ENCODE results near the gene MAML3.

MAML3 gene

DNA sequence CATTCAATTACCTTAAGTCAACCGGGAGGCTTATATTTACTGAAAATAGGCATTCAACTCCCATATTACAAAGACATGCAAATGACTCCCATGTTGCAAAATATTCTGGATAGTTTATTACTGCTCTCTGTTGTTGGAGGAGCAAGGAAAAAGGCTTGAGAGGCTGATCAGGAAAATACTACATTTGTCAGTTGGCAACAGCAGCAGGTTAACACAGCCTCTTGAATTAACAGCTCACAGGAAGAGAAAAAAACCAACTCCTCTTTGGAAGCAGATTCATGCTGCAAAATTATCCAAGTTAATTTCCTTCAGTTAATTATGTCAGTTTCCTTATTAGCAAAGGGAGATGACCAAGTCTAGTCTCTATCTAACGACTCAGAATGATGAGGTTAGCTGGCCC lies 238.9 kb downstream of the MAML3 start:
- DNase-seq: no peak

DNA sequence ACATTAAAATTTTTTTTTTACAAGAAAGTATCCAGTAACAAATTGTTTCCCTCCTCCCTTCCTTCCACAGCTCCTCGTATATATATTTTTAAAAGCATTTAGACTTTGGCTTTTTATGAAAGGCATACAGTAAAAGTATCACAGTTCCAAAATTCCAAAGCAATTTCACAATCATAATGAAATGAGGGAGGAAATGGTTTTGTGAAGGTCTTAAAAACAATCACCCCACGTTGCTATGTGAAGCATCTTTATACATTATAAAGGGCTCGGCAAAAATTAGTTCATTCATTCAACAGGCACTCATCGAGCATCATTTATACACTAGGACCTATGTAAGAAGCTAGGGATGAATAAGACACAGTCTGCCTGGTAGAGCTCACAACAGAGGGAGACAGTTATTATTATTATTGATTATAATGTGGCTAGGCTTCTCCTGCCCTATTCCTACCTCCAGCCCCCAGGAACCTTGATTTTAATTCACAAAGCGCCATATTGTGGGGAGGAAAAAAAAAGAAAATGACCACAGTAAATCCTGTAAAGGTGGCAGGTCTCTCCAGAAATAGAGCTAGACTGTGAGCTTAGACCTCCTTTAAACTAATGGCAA lies 239.9 kb downstream of the MAML3 start:
- DNase-seq: no peak

DNA sequence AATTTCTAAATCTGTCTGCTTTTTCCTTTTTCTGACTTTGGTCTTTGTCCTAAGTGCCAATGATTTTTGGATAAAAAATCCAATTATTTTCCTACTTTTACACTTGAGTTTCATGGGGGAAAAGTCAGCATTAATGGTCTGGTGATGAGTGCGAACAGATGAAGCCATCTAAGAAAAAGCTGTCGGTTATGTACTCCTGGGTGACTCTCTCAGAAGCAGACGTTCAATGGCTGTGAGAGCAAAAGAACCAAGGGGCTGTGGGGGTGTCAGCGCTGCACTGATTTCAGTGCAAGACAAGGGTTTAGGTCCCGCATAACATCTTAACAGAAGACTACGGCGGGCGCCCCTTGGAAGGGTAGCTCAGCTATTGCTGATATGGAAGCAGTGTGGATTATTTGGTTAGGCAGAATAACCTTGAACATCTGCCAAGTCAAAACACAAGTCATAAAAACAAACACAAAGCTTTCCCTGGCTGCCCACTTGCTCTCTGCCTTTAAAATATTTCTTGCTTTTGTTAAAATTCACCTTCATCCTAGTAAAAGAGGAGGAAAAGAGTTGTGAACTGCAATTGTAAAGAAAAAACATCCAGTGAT lies 240.5 kb downstream of the MAML3 start:
- DNase-seq: no peak

DNA sequence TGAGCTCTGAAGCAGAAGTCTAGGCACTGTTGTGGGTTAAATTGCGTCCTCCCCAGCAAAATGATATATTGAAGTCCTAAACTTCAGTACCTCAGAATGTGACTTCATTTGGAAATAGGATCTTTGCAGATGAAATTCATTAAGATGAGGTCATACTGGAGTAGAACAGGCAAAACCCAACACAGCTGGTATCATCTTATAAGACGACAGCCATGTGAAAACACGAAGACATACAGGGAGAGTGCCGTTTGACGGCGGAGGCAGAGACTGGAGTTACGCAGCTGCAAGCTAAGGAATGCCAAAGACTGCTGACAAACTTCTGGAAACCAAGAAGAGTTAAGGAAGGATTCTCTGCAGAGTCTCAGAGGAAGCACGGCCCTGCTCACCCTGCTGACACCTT lies 241.5 kb downstream of the MAML3 start:
- DNase-seq: no peak

DNA sequence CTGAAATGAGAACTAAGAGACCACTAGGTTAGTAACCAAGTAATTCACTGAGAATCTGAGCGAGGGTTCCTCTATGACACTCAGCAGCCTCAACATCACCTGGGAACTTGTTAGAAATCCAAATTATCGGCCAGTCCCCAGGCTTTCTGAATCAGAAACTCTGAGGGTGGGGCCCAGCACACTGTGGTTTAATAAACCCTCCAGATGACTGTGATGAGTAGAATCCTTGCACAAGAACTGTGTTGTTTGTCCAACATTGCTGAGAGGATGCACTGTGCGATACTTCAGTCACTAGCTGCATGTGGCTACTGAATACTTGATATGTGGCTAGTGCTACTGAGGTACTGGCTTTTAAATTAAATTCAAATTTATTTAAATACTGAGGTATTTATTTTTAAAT lies 243.9 kb downstream of the MAML3 start:
- no peak for DNase-seq

DNA sequence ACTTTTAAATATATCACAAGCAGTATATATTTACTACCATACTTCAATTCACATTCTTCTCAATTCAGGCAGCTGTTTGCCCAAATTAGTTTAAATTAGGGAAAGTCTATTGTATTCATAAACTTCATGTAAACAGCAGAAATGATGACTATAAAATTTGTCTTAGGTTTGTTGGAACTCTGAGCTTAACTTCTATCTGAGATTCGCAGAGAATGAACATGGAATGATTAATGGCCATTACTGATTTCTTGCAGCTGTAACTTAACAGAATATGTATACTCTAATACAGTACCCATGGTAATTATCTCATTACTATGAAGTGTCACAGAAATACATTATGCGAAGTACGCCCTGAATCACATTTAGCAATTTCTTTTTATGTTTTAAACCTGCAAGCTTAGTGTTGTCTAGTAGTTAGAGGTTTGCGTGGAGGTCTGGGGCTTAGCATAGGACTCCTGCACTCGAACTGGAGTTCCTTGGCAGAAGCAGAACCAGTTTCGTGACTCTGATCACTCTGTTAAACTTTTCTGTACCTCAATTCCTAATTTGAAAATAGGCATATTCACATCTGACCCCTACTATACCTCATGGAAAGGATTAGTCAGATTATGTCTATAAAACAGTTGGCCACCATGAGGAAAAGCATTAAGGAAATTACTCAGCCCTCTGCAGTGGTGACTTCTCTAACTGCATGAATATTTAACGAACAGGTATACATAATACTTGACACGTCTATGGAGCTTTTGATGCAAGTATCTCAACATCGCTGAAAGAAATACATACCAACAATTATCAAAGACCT lies 245.1 kb downstream of the MAML3 start:
- DNase-seq: no peak

DNA sequence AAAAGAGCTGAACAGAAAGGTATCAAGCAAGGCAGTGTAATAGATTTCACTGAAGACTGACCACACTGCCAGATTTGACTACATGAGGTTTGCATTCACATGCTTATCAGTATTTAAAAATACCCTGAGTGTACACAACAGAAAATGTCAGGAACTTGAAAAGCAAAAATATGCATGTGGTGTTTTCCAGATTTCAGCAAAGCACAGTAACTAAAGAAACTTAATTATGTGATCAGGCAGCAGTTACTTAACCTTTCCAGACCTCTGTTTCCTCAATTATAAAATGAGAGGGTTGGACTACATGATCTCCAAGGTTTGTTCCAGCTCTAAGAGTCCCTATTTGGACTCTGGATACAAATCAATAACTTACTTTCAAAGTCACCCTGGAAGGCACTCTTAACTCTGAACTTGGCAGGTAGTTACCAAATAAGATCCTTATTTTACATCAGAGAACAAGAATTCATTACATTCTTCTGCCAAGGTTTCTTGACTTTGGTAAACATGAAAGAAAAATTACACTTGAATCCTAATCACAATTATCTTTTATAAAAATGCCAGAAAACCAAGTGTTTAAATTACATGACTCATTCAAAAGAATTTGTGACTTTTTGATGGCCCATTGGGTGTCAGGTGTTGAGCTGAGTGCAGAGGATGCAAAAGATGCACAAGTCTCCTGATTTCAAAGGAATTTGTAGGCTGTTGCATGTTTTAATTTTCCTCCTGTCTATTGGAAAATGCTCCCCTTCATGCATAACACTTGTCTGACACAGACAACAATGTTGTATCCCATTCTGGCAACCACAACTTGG lies 246.8 kb downstream of the MAML3 start:
- DNase-seq: no peak

DNA sequence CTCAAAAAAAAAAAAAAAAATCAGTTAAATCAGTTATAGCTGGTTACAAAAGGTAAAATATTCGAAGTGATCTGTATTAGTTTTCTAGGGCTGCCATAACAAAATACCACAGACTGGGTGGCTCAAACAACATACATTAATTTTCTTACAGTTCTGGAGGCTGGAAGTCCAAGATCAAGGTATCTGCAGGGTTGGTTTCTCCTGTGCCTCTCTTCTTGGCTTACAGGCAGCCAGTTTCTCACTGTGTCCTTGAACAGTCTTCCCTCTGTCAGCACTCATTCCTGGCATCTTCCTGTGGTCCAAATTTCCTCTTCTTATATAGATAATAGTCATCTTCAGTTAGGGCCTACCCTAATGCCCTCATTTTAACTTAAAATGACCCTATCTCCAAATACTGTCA lies 248.5 kb downstream of the MAML3 start:
- no peak for DNase-seq

DNA sequence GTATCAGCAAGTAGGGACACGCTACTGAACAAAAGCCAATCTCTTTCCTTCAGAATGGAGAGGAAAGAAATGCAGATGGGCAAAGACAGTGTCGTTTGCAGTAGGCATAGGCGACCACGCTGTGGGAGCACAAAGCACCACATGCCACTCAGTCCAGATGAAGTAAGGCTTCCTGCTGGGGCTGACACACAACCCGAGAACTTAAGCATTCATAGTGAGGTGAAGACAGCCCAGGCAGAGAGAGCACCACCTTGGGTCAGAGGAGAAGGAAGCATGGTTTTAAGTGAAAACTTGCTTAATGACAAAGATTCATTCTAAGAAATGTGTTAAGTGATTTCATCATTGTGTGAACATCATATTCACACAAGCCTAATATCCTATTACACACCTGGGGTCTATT lies 249.6 kb downstream of the MAML3 start:
- DNase-seq: no peak

DNA sequence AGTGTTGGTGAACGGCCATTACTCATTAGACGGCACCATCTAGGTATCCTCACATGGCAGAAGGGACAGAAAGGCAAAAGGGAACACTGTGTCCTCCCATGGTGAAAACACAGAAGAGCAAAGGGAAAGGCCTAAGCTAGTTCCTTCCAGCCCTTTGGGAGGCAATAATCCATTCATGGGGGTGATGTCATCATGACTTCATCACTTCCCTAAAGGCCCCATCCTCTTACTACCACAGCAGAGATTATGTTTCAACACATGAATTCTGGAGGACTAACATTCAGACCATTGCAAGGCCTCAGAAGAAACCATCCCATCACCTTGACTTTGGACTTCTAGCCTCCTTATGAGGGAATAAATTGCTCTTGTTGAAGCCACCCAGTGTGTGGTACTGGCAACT lies 250.1 kb downstream of the MAML3 start:
- no peak for DNase-seq

DNA sequence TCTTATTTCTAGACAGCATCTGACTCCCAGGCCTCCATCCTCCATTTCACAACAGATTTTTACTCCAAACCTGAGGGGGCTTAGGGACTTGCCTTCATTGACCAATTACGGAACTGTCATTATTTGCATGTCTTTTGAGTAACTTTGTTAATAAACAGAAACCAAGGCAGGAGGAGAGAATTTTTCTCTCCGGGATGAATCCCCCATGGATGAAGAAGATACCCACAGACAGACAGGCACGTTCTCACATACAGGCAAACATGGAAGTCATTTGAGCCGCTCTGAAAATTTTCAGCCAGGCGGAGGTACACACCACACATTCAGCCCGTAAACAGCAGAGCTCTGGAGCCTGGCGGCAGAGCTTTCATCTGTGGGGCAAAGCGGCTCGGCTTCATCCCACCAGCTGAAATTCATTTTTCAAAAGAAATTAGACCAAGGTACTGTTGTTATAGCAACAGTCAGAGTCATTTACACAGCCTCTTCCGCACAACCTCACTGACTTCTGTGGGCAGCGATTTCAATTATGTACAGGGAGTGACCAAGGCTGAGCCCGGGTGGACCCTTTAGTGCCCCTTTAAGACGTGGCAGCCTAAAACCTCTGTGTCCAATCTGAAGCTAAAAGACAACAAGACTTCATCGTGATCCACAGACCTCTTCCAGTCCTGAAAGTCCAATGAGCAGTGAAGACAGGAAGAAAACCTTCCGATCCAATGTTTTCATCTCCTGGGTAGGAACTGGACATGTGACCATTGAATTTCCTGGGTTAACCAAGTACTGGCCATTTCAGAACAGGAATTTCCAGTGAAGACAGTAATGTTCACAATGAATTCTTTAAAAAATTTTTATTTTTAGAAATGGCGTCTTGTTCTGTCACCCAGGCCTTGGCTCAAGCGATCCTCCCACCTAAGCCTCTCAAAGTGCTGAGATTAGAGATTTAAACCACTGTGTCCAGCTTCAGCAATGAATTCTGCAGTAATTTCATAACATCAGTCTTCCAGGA lies 251.4 kb downstream of the MAML3 start:
- no peak for DNase-seq

DNA sequence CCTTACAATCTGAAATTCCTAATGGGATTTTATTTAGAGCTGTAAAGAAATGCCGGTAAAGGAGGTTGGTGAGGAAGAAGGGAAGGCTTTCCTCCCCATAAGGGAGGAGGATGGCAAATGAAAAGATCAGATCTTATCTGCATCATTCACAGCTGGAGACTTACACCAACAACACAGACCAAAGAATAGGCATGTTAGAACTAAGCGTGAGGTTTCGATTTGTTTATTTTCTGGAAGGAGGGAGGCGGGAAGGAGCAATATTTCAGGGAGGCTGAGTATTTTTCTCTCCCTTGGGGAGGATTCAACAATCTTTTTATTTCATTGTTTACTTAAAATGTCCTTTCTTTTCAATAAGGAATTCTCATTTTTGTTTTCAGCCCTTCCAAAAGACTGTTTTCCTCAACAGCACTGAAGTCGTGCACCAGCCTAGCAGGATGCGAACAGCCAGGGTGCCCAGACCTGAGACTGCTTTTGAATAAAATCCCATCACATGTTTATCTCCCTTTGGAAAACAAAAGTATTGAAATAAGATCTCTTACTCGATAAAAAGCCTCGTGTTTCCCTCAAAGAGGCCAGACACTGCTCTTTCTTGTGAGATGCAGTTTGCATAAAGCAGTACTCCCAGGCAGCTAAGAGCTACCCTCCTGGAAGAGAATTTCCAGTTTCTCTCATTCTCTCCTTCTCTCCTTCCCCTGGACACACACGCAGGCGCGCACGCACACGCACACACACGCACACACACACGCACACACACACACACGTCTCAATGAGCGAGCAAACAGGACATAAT lies 252.3 kb downstream of the MAML3 start:
- DNase-seq: no peak

DNA sequence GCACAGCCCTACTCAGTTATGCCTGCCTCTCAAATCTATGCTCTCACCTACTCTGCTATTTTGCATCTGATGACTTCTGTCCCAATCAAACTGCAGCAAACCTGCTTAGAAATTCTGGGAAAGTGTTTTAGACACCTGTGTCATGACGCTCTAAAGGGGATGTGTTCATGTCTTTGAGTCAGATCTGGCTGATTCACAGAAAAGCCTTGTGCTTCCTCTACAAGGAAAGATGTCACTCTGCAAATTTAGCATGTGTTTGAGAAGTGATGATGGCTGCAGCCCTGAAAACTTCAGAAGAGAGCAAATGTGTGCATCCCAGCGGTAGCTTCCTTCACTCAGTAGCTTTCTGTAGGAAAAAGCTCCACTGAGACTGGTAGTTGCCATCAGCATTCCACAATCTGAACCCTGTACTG lies 253.0 kb downstream of the MAML3 start:
- DNase-seq: no peak

DNA sequence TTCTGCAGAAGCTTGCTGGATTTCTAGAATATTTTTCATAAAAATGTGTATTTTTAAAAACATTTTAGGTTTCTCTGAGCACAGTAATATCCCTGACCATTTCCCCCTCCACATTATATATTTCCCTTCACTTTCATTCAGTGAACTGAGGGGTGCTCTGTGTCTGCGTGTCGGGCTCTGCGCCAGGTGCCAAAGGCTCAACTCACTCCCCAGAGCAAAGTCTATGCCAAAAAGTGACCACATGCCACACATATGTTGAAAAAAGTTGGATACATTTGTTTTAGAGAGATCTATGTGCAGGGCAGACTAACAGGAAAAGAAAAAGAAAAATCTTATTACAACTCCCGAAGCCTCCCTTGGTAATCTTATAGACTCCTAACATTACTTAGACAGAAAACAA lies 254.6 kb downstream of the MAML3 start:
- DNase-seq: no peak

DNA sequence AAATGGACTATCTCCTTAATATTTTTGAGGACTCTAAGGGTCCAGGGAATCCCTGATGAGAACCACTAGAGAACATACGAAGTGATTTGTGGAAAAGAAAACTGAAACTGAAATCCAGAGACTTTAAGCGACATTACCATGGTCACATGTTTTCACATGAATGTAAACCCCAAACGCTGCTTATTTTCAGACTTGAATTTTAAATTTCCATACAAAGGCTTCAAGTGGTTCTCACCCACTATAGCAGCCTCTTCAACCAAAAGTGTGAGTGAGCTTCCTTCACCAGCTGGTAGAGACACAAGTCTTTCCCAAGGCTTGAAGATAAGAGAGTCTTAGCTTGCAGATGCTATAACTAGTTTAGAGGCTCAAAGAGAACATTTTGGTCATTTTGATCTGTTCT lies 255.7 kb downstream of the MAML3 start:
- no peak for DNase-seq

DNA sequence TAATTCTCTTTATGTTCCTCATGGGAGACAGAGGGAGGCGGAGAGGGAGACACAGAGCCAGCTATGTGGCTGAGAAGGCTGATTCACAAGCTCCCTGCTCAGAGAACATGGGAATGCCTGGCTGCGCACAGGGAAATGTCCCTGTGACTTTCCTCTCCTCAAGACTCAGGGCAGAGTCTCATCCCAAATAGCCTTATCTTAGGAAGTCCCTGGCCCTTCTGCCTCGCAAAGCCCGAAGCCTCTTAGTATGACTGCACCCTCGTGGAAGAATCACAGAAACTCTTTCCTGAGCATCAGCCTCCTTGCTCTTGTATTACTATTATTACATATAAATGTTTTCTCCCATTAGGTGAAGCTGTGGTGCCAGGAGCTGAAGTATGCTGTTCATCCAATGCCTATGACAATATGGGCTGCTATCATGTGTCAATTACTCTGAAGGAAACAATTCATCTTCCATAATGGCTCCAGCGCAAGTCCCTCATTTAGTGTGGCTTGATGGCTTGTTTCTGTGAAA lies 257.8 kb downstream of the MAML3 start:
- DNase-seq: no peak

DNA sequence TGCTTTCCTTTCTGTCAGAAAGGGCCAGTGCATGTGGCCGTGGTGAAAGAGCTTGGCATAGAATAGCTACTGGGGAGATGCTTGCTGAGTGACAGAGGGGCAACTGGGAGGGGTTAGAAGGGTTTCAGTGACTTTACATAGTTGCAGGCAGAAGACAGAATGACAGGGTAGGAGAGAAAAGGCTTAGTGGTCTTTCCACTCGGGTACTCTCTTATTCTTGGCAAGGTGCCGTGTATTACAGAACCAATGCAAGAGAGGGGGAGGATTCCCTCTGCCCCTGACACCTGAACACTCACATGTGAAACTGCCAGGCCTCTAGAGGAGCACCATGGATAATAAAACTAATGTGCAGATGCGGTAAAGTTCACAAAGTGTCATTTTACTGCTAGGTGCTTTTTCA lies 260.2 kb downstream of the MAML3 start:
- DNase-seq: no peak

DNA sequence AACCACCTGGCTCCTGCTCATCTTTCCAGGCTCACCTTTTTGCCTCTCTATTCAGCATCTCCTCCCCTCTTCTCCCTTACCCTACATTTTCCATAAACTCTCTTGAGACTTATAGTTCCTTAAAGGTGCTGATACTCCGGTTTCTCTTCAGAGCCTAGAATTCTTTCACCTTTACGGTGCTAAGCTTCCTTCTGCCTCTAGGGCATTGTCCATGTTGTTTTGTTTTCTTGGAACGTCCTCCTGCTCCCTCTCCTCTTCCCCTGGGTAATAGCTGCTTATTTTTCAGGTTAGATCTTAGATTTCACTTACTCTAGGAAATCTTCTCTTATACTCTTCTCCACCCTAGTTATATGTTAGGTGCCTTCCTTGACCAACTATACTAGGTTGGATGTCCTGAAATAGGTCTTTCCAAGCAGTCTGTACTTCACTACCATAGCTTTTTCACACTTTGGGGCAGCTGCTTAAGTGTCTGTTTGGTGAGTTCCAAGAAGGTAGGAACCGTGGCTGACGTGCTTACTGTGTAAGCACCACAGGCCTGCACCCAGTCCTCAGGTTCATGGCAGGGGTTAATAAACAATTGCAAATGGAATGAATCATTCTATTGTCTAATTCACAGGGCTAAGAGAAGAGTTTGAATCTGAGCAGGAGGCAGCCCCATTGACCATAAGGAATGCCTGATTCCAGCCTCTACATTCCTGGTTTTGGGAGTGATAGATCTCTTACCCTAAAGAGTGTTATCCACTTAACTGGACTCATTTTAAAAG lies 260.8 kb downstream of the MAML3 start:
- no peak for DNase-seq

DNA sequence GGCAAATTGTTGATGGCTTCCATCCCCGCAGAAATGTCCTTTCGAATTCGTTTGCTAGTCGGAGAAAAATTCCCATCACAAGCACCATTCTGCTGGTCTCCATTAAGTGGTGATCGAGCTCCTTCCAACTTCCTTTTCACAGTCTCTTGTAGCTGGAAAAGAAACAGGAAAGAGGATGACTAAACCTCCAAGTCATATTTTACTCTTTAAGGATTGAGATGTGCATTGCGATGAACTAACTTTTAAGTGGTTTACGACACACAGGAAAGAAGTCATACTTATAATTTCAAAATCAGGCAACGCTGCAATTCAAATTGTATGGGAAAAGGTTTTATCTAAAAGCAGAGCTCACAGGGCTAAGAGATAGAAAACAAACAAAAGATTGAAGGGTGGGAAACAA lies 263.2 kb downstream of the MAML3 start:
- no peak for DNase-seq

DNA sequence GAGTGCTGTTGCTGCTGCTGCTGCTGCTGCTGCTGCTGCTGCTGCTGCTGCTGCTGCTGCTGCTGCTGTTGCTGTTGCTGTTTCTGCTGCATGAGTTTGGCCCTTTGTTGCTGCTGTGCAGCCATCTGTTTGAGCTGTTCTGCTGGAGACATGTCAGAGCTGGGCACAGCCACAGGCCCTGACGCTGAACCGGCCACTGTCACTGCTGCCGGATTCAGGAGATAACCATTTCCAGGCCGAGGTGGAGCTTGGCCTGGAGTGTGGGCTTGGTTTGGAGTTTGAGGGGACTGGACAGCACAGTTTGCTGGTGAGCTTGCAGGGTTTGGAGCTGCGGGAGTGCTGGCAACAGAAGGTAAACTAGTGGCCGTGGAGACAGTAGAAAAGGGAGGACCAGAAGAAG lies 264.1 kb downstream of the MAML3 start:
- no peak for DNase-seq

All from activated CD4-positive, alpha-beta T cell treated with anti-CD3 and anti-CD28 coated beads for 1 hour (primary cell).